Mucosa of descending colon (tissue), 3 donors: ENCODE results near the gene FBXL7. TPM values are rescaled to one million over a fixed set of nuclear protein-coding genes. Genes with fewer than 3 reads are reported as not detected.
"Not testable (repeated sequence)": the region's sequence is repeated elsewhere in the genome, so short reads cannot be mapped to it uniquely, and the experiment has no call there.

ENCODE experiments used
- ATAC-seq: fragments of 200-7000 bp; cut with Tn5 transposase; one replicate; pipeline ENCODE4 v1.9.1; 2020; ENCODE audit warnings: mild to moderate bottlenecking, moderate library complexity
- DNase-seq, 3 donors: peaks; one replicate each; pipeline ENCODE4 v3.0.0-alpha.2; 2020
- H3K36me3 ChIP-seq: fragments of 200-600 bp; one replicate; pipeline ENCODE4 v1.8.0; 2021; ENCODE audit warnings: low read depth, mild to moderate bottlenecking
- H3K4me1 ChIP-seq: fragments of 200-600 bp; one replicate; pipeline ENCODE4 v1.8.0; 2021; ENCODE audit warnings: low read depth, mild to moderate bottlenecking
- H3K4me3 ChIP-seq: fragments of 200-600 bp; one replicate; pipeline ENCODE4 v1.8.0; 2021; ENCODE audit warnings: mild to moderate bottlenecking
- H3K9me3 ChIP-seq: fragments of 200-600 bp; one replicate; pipeline ENCODE4 v1.8.0; 2021; ENCODE audit warnings: mild to moderate bottlenecking
- intact Hi-C, 2 donors: fragments of 100-400 bp; cut with DNase I in 1 of 2; cut with micrococcal nuclease in 1 of 2; formaldehyde crosslinking; loops; one replicate each; pipeline versions ENCODE4 v1.11.0 to v1.11.1; 2022; cut with DNase I, micrococcal nuclease
- total RNA-seq, 3 donors: library from RNA; stranded (reverse); fragmentation: NEBNext Ultra II Directional in 2 of 3; extraction: Animal tissue kit (Norgen Biotek cat#: 25700) in 2 of 3; gene quantifications; one replicate each; pipeline versions ENCODE4 v1.2.1 to v1.2.4, GENCODE V29; 2021 to 2023
- TF ChIP-seq, protein P1 (sequence below): fragments of 200-600 bp; IDR thresholded peaks from one replicate; pipeline ENCODE4 v1.8.0; 2022; ENCODE audit warnings: antibody characterized with exemption, mild to moderate bottlenecking
- donor health status: DM: no; HTN: no; CAD: no; lungs with moderate emphysema.
- donor health status: DM: no; HTN: no; CAD: no.
- donor health status: DM: no; HTN: yes; CAD: no.

The FBXL7 gene
- total RNA-seq, 3 donors from 2014 or later = 1.6 to 21.4 (median 3.4) TPM

DNA sequence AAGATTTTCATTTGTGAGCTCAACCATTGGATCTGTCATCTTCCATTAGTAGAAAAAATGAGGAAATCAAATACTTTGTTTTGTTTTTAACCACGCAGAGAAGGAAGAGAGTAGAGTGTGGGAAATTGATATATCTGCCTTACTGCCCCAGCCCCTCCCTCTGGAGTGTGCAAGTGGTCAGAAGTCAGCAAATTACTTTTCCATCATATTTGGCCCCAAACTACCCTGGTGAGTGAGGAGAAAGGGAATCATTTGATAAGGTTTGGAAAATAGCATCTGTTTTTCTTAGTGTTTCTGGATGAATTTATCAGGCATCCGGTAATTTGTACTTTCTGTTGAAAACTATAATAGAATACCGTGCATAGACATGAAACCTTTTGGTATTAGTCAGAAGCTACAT is 352.2 kb downstream of the FBXL7 start:
- Histone ChIP-seq H3K36me3 (no peaks in the 10 kb centered on the region), H3K4me1 (no peaks in the 10 kb centered on the region), H3K9me3 (no peaks in the 10 kb centered on the region), H3K4me3 (no peak overlapping the region)
- ATAC-seq = no peak
- DNase-seq = no peak
- intact Hi-C loops = no loop called here
- TF ChIP-seq, protein P1, sequence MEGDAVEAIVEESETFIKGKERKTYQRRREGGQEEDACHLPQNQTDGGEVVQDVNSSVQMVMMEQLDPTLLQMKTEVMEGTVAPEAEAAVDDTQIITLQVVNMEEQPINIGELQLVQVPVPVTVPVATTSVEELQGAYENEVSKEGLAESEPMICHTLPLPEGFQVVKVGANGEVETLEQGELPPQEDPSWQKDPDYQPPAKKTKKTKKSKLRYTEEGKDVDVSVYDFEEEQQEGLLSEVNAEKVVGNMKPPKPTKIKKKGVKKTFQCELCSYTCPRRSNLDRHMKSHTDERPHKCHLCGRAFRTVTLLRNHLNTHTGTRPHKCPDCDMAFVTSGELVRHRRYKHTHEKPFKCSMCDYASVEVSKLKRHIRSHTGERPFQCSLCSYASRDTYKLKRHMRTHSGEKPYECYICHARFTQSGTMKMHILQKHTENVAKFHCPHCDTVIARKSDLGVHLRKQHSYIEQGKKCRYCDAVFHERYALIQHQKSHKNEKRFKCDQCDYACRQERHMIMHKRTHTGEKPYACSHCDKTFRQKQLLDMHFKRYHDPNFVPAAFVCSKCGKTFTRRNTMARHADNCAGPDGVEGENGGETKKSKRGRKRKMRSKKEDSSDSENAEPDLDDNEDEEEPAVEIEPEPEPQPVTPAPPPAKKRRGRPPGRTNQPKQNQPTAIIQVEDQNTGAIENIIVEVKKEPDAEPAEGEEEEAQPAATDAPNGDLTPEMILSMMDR = no peak

DNA sequence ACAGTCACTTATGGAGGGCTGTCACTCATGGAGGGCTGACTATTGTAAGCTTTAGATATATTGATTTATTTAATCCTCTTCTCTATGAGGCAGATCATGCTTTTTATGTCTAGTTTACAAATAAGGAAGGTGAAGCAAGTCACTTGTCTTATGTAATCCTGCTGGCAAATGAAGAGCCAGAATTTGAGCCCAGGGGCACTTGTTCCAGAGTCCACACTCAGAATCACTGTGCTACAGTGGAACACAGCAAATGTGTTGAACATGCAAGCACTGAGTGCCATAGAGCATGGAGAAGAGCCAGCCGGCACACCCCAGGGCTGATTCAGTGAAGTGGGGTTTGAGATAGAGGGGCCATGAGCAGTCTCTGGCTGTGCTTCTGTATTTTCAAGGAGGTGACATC is 353.0 kb downstream of the FBXL7 start:
- Histone ChIP-seq H3K9me3 (no peaks in the 10 kb centered on the region), H3K4me3 (no peak overlapping the region), H3K4me1 (no peaks in the 10 kb centered on the region), H3K36me3 (no peaks in the 10 kb centered on the region)
- TF ChIP-seq, protein P1 = no peak
- DNase-seq (no peak), ATAC-seq (no peak)
- intact Hi-C loops = no loop called here

DNA sequence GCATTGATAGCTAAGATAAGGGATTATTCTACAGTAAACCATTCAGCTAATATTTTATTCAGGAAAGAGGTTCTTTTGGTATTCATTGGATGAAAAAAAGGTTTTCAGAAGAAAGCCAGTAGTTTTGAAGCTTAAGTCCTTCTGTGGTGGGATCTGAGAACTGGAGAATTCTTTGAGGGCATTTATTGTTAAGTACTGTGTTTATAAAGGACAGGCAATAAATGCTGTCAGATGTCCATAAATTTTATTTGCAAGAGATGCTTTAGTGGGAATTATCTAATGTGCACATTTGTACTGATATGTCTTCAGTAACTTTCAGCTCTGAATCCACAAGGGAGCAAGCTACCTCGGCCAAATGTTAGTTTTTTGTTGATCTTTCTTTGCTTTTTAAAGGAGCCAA is 358.3 kb downstream of the FBXL7 start:
- no peak overlapping the region for H3K4me3 ChIP-seq
- H3K9me3 ChIP-seq = no peaks in the 10 kb centered on the region
- no peak for ATAC-seq
- intact Hi-C loops = no loop called here
- H3K4me1 ChIP-seq = no peaks in the 10 kb centered on the region
- DNase-seq = no peak
- H3K36me3 ChIP-seq = no peaks in the 10 kb centered on the region
- TF ChIP-seq, protein P1 = no peak

DNA sequence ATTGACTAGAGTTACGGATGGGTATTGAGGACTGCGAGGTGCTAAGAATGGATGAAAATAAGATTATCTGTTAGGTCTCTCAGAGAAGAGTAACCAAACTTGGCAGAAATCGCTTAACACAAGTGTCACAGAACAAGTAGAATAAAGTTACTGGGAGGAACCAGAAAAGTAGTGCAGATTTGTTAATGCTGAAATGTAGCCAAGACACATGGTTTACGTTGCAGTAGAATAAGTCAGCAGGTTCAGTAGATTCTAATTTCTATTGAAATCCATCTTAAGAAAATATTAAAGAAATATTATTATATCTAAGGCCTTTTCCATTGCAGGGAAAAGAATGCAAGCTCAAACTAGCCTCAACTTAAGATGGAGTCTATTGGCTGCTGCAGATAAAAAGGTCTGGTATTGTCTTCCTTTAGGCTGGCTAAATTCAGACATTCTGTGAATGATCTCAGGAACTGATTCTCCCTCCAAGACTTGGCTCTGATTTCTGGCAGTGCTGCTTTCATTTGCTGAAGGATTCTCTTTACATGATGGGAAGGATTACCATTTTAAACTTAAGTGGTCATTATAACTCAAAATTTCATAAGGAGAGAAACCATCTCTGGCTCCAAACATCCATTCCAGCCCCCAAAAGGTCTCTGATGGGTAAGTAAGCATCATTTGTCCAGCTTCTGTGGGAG is 364.7 kb downstream of the FBXL7 start:
- H3K4me1 ChIP-seq = no peaks in the 10 kb centered on the region
- intact Hi-C loops = no loop called here
- no peak for DNase-seq
- TF ChIP-seq, protein P1 = no peak
- peaks cover under 1% of the 10 kb centered on the region for H3K9me3 ChIP-seq
- no peak overlapping the region for H3K4me3 ChIP-seq
- ATAC-seq = no peak
- no peaks in the 10 kb centered on the region for H3K36me3 ChIP-seq

DNA sequence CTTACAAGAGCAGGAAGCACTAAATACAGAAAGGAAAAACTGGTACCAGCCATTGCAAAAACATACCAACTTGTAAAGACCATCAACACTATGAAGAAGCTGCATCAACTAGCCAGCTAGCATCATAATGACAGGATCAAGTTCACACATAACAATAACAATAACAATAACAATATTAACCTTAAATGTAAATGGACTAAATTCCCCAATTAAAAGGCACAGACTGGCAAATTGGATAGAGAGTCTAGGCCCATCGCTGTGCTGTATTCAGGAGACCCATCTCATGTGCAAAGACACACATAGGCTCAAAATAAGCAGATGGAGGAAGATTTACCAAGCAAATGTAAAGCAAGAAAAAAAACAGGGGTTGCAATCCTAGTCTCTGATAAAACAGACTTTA is 372.3 kb downstream of the FBXL7 start:
- H3K4me3 ChIP-seq, H3K36me3 ChIP-seq, ATAC-seq, DNase-seq, H3K4me1 ChIP-seq, intact Hi-C loops: not testable (repeated sequence)
- peaks cover 14% of the 10 kb centered on the region for H3K9me3 ChIP-seq

DNA sequence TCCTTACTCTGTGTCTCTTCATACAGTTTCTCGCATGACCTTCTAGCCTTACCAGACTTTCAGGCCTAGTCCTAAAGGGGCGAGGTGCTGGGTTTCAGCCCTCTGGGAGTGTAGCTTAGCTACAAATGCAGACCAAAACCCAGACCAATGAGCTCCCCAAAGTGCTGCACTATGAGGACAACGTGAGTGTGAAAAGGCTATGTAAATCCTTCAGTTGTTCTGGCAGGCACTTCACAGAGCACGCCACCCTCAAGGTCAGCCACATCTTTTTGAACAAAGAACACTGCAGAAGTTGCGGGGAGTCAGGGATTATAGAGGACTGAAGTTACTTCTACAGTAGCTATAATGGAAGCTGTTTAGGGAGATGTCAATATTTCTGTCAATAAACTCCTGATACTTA is 377.9 kb downstream of the FBXL7 start:
- H3K4me3 ChIP-seq = no peak overlapping the region
- H3K4me1 ChIP-seq = no peaks in the 10 kb centered on the region
- ATAC-seq = no peak
- no peak for DNase-seq
- intact Hi-C loops = no loop called here
- TF ChIP-seq, protein P1 = no peak
- H3K9me3 ChIP-seq = no peaks in the 10 kb centered on the region
- H3K36me3 ChIP-seq = no peaks in the 10 kb centered on the region
